Ectodermal cell (in vitro differentiated cells): ENCODE measurements around the gene CMTM1.
"Not testable (repeated sequence)": the region's sequence is repeated elsewhere in the genome, so short reads cannot be mapped to it uniquely, and the experiment has no call there.

Experiments used
- H3K27ac ChIP-seq: 2 replicates; pipeline ENCODE4 v1.7.0; 2013; ENCODE audit warnings: mild to moderate bottlenecking, low read depth, low read length; ENCODE audit not compliant: insufficient read depth, poor library complexity, severe bottlenecking
- H3K27me3 ChIP-seq: 2 replicates; pipeline ENCODE4 v1.7.0; 2013; ENCODE audit warnings: mild to moderate bottlenecking, low read length; ENCODE audit not compliant: insufficient read depth, control insufficient read depth, poor library complexity, severe bottlenecking
- H3K36me3 ChIP-seq: one replicate; pipeline ENCODE4 v1.7.0; 2013; ENCODE audit warnings: low read length; ENCODE audit not compliant: control insufficient read depth, insufficient read depth
- H3K4me1 ChIP-seq: one replicate; pipeline ENCODE4 v1.7.0; 2013; ENCODE audit warnings: low read length; ENCODE audit not compliant: control insufficient read depth, insufficient read depth
- H3K4me3 ChIP-seq: 2 replicates; pipeline ENCODE4 v1.7.0; 2013; ENCODE audit warnings: low read depth, low read length, control low read depth; ENCODE audit not compliant: insufficient read depth
- H3K9me3 ChIP-seq: 2 replicates; pipeline ENCODE4 v1.7.0; 2013; ENCODE audit warnings: mild to moderate bottlenecking, low read length, moderate library complexity; ENCODE audit not compliant: control insufficient read depth
- WGBS, 2 experiments: methylation state at CpG; one replicate each; pipeline ENCODE4 v1.1.7; 2013; ENCODE audit warnings: missing lambda C conversion rate in 2 of 2; 5-methylcytosine and 5-hydroxymethylcytosine counted together

The CMTM1 gene

GRCh38 chr16:66562409-66562808 is 3.8 kb upstream of the CMTM1 start:
- no peak overlapping the region for H3K4me3 ChIP-seq
- 94 to 100% methylated on average over 1 of the region's 1 CpG for WGBS, 2 experiments
- H3K27ac ChIP-seq: no peak overlapping the region
- no peaks in the 10 kb centered on the region for H3K9me3 ChIP-seq
- H3K36me3 ChIP-seq: no peaks in the 10 kb centered on the region
- H3K4me1 ChIP-seq: no peaks in the 10 kb centered on the region
- H3K27me3 ChIP-seq: no peaks in the 10 kb centered on the region

GRCh38 chr16:66562986-66563385 is 3.3 kb upstream of the CMTM1 start:
- H3K27ac ChIP-seq: no peak overlapping the region
- H3K27me3 ChIP-seq: no peaks in the 10 kb centered on the region
- WGBS, 2 experiments: 88 to 96% methylated on average over 1 to 2 of the region's 2 CpGs
- no peaks in the 10 kb centered on the region for H3K36me3 ChIP-seq
- no peaks in the 10 kb centered on the region for H3K4me1 ChIP-seq
- H3K9me3 ChIP-seq: no peaks in the 10 kb centered on the region
- no peak overlapping the region for H3K4me3 ChIP-seq

- H3K4me1 ChIP-seq: no peaks in the 10 kb centered on the region
- H3K27ac ChIP-seq: no peak overlapping the region
- whole genome bisulfite sequencing, 2 experiments: 90 to 94% methylated on average over 2 of the region's 2 CpGs
- H3K27me3 ChIP-seq: no peaks in the 10 kb centered on the region
- H3K36me3 ChIP-seq: no peaks in the 10 kb centered on the region
- no peaks in the 10 kb centered on the region for H3K9me3 ChIP-seq
- H3K4me3 ChIP-seq: no peak overlapping the region
Measured at GRCh38 chr16:66563574-66564334, 2.5 kb upstream of the CMTM1 start.

GRCh38 chr16:66567270-66567669 is 1.0 kb downstream of the CMTM1 start:
- not testable (repeated sequence) for H3K9me3 ChIP-seq, H3K4me1 ChIP-seq, H3K36me3 ChIP-seq, H3K4me3 ChIP-seq, H3K27me3 ChIP-seq, H3K27ac ChIP-seq
- 80 to 96% methylated on average over 1 to 2 of the region's 3 CpGs for WGBS, 2 experiments

- WGBS, 2 experiments: 91 to 92% methylated on average over 2 of the region's 2 CpGs
- H3K36me3 ChIP-seq: no peaks in the 10 kb centered on the region
- H3K4me1 ChIP-seq: no peaks in the 10 kb centered on the region
- H3K4me3 ChIP-seq: no peak overlapping the region
- H3K27me3 ChIP-seq: no peaks in the 10 kb centered on the region
- H3K9me3 ChIP-seq: no peaks in the 10 kb centered on the region
- H3K27ac ChIP-seq: no peak overlapping the region
Measured at GRCh38 chr16:66568355-66568754, 2.1 kb downstream of the CMTM1 start.

GRCh38 chr16:66569131-66569530 is 2.9 kb downstream of the CMTM1 start:
- WGBS, 2 experiments: 92 to 100% methylated on average over 1 of the region's 1 CpG
- no peaks in the 10 kb centered on the region for H3K4me1 ChIP-seq
- no peaks in the 10 kb centered on the region for H3K9me3 ChIP-seq
- H3K36me3 ChIP-seq: no peaks in the 10 kb centered on the region
- no peak overlapping the region for H3K4me3 ChIP-seq
- H3K27me3 ChIP-seq: no peaks in the 10 kb centered on the region
- no peak overlapping the region for H3K27ac ChIP-seq

- no peaks in the 10 kb centered on the region for H3K4me1 ChIP-seq
- no peak overlapping the region for H3K4me3 ChIP-seq
- no peaks in the 10 kb centered on the region for H3K36me3 ChIP-seq
- no peaks in the 10 kb centered on the region for H3K9me3 ChIP-seq
- no peak overlapping the region for H3K27ac ChIP-seq
- 92 to 95% methylated on average over 3 of the region's 3 CpGs for WGBS, 2 experiments
- no peaks in the 10 kb centered on the region for H3K27me3 ChIP-seq
Measured at GRCh38 chr16:66569827-66570405, 3.7 kb downstream of the CMTM1 start.

GRCh38 chr16:66572356-66572755 is 6.1 kb downstream of the CMTM1 start:
- no peak overlapping the region for H3K27ac ChIP-seq
- 87% methylated on average over 2 of the region's 2 CpGs for WGBS, 2 experiments
- H3K27me3 ChIP-seq: peaks cover 5% of the 10 kb centered on the region
- no peaks in the 10 kb centered on the region for H3K4me1 ChIP-seq
- H3K4me3 ChIP-seq: no peak overlapping the region
- no peaks in the 10 kb centered on the region for H3K36me3 ChIP-seq
- H3K9me3 ChIP-seq: no peaks in the 10 kb centered on the region

- Histone ChIP-seq H3K36me3 (no peaks in the 10 kb centered on the region), H3K27ac (no peak overlapping the region), H3K4me1 (no peaks in the 10 kb centered on the region), H3K27me3 (peaks cover 22% of the 10 kb centered on the region), H3K4me3 (no peak overlapping the region), H3K9me3 (no peaks in the 10 kb centered on the region)
- 89 to 93% methylated on average over 1 of the region's 1 CpG for WGBS, 2 experiments
Measured at GRCh38 chr16:66574081-66574480, 7.8 kb downstream of the CMTM1 start.

- no peaks in the 10 kb centered on the region for H3K36me3 ChIP-seq
- no peak overlapping the region for H3K4me3 ChIP-seq
Measured at GRCh38 chr16:66574531-66574930, 8.3 kb downstream of the CMTM1 start.

More at GRCh38 chr16:66574531-66574930, 8.3 kb downstream of the CMTM1 start:
- no peaks in the 10 kb centered on the region for H3K4me1 ChIP-seq
- no peaks in the 10 kb centered on the region for H3K9me3 ChIP-seq
- H3K27ac ChIP-seq: no peak overlapping the region
- H3K27me3 ChIP-seq: peaks cover 26% of the 10 kb centered on the region
- WGBS, 2 experiments: 94% methylated on average over 3 of the region's 3 CpGs
